ENCODE measurements around the gene JPH2.
"Not testable (repeated sequence)": the region's sequence is repeated elsewhere in the genome, so short reads cannot be mapped to it uniquely, and the experiment has no call there.

The JPH2 gene

GRCh38 chr20:44153636-44154043 is 33.3 kb downstream of the JPH2 start:
- DNase-seq = no peak

DNA sequence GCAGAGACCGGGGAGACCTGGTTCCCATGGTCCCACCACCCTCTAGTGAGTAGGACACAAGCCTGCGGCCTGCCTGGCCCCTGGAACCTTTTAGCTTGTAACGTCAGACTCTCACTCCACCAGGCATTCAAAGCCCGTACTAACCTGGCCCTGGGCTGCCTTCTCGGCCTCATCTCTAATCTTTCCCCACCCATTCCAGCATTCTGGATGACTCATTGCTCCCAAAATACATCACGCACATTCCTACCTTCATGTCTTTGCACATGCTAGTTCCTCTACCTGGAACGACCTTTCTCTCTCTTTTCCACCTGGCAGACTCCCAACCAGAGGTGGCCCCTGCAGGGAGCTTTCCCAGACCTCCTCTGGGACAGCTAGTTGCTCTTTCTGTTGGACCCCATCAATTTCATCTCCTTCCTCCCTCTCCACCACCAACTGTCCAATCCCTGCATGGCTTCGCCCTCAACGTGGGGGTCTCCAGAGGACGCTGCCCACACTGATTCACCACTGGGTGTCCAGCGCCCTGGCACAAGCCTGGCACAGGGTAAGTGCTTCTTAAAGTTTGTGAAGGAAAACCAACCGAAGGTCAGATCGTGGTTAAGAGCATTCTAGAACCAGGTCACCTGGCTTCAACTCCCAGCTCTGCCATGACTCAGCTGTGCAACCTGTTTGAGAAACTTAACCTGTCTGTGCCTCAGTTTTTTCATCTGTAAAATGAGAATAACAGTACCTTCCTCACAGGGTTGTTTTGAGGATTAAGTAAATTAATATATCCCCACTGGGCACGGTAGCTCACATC is 35.2 kb downstream of the JPH2 start:
- no peak for DNase-seq

- DNase-seq = no peak
These were observed 40.7 kb downstream of the JPH2 start for GRCh38 chr20:44146272-44146671.

- no peak for DNase-seq
These were observed 41.7 kb downstream of the JPH2 start for GRCh38 chr20:44145131-44145775.

DNA sequence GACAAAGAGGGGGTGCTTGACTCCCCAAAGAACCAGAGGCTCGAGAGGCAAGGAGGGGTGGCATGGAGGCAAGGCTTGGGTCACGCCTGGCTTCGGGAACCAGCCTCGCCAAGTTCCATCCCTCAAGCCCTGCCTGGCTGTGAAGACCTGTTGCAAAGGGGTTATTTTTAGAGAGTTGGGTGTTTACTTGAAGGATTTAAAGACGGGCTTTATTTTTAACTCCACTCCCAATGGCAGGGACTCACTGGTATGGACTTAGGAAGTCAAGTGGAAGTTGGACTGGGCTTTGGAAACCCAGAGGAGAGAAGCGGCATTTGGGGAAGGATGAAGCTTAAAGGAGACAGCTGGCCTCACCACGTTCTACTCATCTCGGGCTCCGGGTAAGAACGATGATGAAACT is 43.1 kb downstream of the JPH2 start:
- DNase-seq = no peak

- DNase-seq = peak; percentile 50
These were observed 44.6 kb downstream of the JPH2 start for GRCh38 chr20:44142413-44142812.

- DNase-seq = no peak
These were observed 45.1 kb downstream of the JPH2 start for GRCh38 chr20:44141873-44142272.

GRCh38 chr20:44138867-44139266 is 48.1 kb downstream of the JPH2 start:
- no peak for DNase-seq

- DNase-seq = peak; percentile 72
These were observed 49.7 kb downstream of the JPH2 start for GRCh38 chr20:44137266-44137801.

GRCh38 chr20:44136579-44137265 is 50.3 kb downstream of the JPH2 start:
- no peak for DNase-seq

- no peak for DNase-seq
These were observed 51.4 kb downstream of the JPH2 start for GRCh38 chr20:44135417-44136204.

DNA sequence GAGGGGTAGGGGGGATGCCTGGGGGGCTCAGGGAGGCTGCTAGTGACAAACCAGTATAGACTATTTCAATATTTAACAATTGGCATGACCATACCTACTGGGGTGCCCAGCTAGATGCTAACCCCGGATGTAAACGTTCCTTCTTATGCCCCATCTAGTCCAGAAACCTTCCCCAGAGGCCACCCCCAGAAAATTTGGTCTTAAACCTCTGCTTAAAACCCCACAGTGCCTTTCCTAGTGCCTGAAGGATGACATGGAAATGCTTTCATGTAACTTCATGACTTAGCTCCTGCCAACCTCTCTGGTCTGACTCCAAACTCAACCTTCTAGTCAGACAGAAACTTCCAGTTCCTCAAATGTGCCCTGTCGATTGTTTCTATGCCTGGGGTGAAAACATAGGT is 52.0 kb downstream of the JPH2 start:
- DNase-seq = peak; percentile 22

GRCh38 chr20:44133424-44133823 is 53.6 kb downstream of the JPH2 start:
- DNase-seq = peak; percentile 13

- DNase-seq = no peak
These were observed 55.3 kb downstream of the JPH2 start for GRCh38 chr20:44131704-44132103.

GRCh38 chr20:44129911-44130718 is 56.9 kb downstream of the JPH2 start:
- DNase-seq = no peak

DNA sequence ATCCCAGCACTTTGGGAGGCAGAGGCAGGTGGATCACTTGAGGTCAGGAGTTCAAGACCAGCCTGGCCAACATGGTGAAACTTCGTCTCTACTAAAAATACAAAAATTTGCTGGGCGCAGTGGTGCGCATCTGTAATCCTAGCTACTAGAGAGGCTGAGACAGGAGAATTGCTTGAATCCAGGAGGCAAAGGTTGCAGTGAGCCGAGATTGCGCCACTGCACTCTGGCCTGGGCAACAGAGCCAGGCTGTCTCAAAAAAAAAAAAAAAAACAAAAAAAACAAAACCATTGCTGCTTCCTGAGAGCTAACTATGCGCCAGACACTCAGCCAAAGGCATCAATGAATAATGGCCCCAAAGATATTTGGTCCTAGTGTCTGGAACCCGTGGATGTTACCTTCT is 57.7 kb downstream of the JPH2 start:
- not testable (repeated sequence) for DNase-seq

DNA sequence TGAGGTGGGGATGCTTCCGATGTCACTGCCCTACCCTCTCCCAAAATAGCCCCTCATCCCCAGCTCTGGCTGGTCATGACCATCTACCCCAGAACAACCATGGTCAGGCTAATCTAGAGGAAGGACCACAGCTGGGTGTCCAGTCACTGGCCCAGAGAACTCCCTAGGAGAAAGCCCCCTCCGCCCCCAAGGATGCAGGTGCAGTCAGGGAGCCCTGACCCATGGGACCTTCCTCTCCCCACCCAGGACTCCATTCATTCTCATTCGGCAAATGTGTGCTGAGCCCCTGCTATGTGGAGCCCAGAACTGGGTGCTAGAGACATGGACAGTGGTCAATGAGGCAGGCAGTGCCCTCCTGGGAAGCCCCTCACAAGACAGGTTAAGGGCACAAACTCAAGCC is 60.5 kb downstream of the JPH2 start:
- no peak for DNase-seq

- DNase-seq = no peak
These were observed 61.5 kb downstream of the JPH2 start for GRCh38 chr20:44125332-44126127.

GRCh38 chr20:44123874-44124535 is 63.0 kb downstream of the JPH2 start:
- no peak for DNase-seq

- no peak for DNase-seq
These were observed 63.7 kb downstream of the JPH2 start for GRCh38 chr20:44123251-44123650.

Measured in right hindlimb (tissue), 1 donor.